ENCODE measurements around the gene USP20.

Gene USP20

DNA sequence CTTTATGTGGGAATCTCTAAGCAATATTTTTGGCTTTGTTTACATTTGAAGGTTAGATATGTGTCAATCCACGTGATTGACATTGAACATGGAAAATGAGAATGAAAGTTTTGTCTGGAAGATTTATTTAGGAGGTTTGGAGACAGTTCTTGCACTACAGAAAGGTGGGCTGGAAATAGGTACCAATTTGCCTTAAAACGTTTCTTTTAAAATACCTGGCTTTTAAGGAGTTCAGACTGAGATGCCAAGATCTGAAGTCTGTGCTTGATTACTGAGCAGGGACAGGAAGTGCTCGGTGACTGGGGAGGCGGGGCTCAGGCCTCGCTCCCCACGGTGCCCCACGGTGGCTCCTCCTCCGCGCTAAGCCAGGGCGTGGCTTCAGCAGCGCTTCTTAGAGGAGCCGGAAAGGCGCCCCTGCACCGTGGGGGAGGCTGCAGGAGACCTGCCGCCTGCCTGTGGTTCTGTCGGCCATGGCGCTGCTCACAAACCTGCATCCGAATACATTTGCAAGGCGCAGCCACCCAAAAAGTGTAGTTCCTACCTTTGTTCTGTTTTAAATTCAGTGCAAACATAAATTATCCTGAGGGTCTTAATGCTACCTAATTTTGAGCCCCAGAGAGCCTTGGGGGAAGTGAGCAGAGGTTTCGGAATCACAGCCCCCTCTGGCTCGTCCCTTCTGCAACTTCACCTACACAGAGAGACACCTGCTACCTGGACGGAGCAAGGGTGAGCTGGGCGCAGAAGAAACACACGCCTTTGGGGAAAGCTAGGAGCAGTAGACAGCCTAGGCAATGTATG lies 49.2 kb downstream of the USP20 start:
- ChIA-PET POLR2A (interaction anchor here (0.8 to 1.7 kb wide), 7 partner anchors 21 to 169 kb away, joined by 3 to 6 read pairs (median 4); partner anchors contain the start of gene GPR107), CTCF (interaction anchor here (0.7 to 3.2 kb wide), 26 partner anchors 10 to 222 kb away, joined by 3 to 22 read pairs (median 4); partner anchors contain the start of gene GPR107)
- no peaks in the 10 kb centered on the region for H3K9me3 ChIP-seq (ENCODE audit: control extremely low read depth in 1 of 5, control insufficient read depth in 4 of 5, insufficient read depth in 2 of 5, low read depth in 1 of 5, low read length in 4 of 5)
- H3K36me3 ChIP-seq (ENCODE audit: control insufficient read depth in 4 of 4, insufficient read depth in 4 of 4, low read length in 3 of 4), result peaks cover 3 to 38% (median 10%) of the 10 kb centered on the region in 4 experiments
- peak overlapping the region; percentile 59 to 88 for H3K27ac ChIP-seq (ENCODE audit: insufficient read depth in 1 of 2, low read depth in 1 of 2, low read length in 2 of 2, poor library complexity in 1 of 2, severe bottlenecking in 2 of 2)
- no peaks in the 10 kb centered on the region for H3K27me3 ChIP-seq (replicated peaks in 2 of 5; ENCODE audit: control insufficient read depth in 4 of 5, insufficient read depth in 5 of 5, low read length in 4 of 5)
- peak; percentile 92 to 96 (median 96) for DNase-seq
- peaks cover 27 to 72% (median 58%) of the 10 kb centered on the region in 4 experiments for H3K4me1 ChIP-seq (ENCODE audit: control extremely low read depth in 1 of 4, control insufficient read depth in 4 of 4, insufficient read depth in 4 of 4, low read length in 3 of 4)
- under 1% methylated on average over 19 of the region's 24 CpGs for WGBS (ENCODE audit: insufficient coverage)
- peak overlapping the region; percentile 38 to 85 (median 71) for H3K4me3 ChIP-seq (ENCODE audit: control insufficient read depth in 1 of 7, extremely low read depth in 1 of 7, insufficient read depth in 4 of 7, low read depth in 2 of 7, low read length in 6 of 7)

DNA sequence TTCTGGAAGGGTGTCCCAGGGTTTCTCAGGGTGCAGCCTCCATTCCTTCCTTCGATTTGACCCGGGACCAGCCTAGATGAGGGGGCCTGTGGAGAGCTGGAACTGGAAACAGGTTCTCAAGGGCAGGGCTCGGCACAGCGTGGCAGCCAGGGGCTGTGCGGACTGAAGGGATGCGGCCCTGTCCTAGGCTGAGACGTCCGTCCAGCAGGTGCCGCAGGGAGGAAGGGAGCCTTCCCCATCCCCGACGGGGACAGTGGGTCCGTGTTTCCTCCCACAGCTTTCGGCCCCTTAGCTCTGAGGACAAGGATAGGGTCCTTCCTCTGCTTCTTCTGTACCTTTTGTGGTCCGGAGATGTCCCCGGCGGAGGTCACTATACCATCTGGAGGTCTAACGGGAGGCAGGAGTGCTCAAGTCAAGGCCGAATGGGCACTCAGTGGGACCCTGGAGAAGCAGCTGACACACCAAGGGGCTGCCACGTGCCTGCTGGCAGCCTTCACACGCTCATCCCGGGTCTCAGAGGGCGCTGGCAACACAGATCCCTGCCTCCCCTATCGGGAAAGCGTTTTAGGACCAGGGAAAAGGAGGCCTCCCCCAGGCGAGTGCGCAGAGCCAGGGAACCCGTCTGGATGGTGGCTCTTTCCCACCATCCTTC lies 49.9 kb downstream of the USP20 start:
- peak in 2 of 3 donors; percentile 34 to 42 for DNase-seq

GRCh38 chr9:129885670-129886106 lies 50.4 kb downstream of the USP20 start:
- peak overlapping the region; percentile 38 to 85 (median 71) for H3K4me3 ChIP-seq (ENCODE audit: control insufficient read depth in 1 of 7, extremely low read depth in 1 of 7, insufficient read depth in 4 of 7, low read depth in 2 of 7, low read length in 6 of 7)
- 0% methylated on average over 20 of the region's 27 CpGs for WGBS (ENCODE audit: insufficient coverage)
- ChIA-PET CTCF (interaction anchor here (0.7 to 3.2 kb wide), 26 partner anchors 9 to 221 kb away, joined by 3 to 22 read pairs (median 4); partner anchors contain the start of gene GPR107), POLR2A (interaction anchor here (0.6 to 1.7 kb wide), 11 partner anchors 22 to 168 kb away, joined by 3 to 9 read pairs (median 4); partner anchors contain the start of gene GPR107)
- peaks cover 7 to 32% (median 13%) of the 10 kb centered on the region in 4 experiments for H3K36me3 ChIP-seq (ENCODE audit: control insufficient read depth in 4 of 4, insufficient read depth in 4 of 4, low read length in 3 of 4)
- H3K27ac ChIP-seq (ENCODE audit: insufficient read depth in 1 of 2, low read depth in 1 of 2, low read length in 2 of 2, poor library complexity in 1 of 2, severe bottlenecking in 2 of 2), result peak overlapping the region; percentile 59 to 88
- no peaks in the 10 kb centered on the region for H3K27me3 ChIP-seq (replicated peaks in 2 of 5; ENCODE audit: control insufficient read depth in 4 of 5, insufficient read depth in 5 of 5, low read length in 4 of 5)
- peaks cover 27 to 77% (median 70%) of the 10 kb centered on the region in 4 experiments for H3K4me1 ChIP-seq (ENCODE audit: control extremely low read depth in 1 of 4, control insufficient read depth in 4 of 4, insufficient read depth in 4 of 4, low read length in 3 of 4)
- peak; percentile 94 to 97 (median 96) for DNase-seq
- H3K9me3 ChIP-seq (ENCODE audit: control extremely low read depth in 1 of 5, control insufficient read depth in 4 of 5, insufficient read depth in 2 of 5, low read depth in 1 of 5, low read length in 4 of 5), result no peaks in the 10 kb centered on the region

More for the DNA sequence above, 49.9 kb downstream of the USP20 start:
- Histone ChIP-seq H3K27ac (ENCODE audit: insufficient read depth in 1 of 2, low read depth in 1 of 2, low read length in 2 of 2, poor library complexity in 1 of 2, severe bottlenecking in 2 of 2) (peak overlapping the region; percentile 59 to 88), H3K4me1 (ENCODE audit: control extremely low read depth in 1 of 4, control insufficient read depth in 4 of 4, insufficient read depth in 4 of 4, low read length in 3 of 4) (peaks cover 27 to 75% (median 65%) of the 10 kb centered on the region in 4 experiments), H3K27me3 (replicated peaks in 2 of 5; ENCODE audit: control insufficient read depth in 4 of 5, insufficient read depth in 5 of 5, low read length in 4 of 5) (no peaks in the 10 kb centered on the region), H3K36me3 (ENCODE audit: control insufficient read depth in 4 of 4, insufficient read depth in 4 of 4, low read length in 3 of 4) (peaks cover 7 to 38% (median 14%) of the 10 kb centered on the region in 4 experiments), H3K9me3 (ENCODE audit: control extremely low read depth in 1 of 5, control insufficient read depth in 4 of 5, insufficient read depth in 2 of 5, low read depth in 1 of 5, low read length in 4 of 5) (no peaks in the 10 kb centered on the region), H3K4me3 (ENCODE audit: control insufficient read depth in 1 of 7, extremely low read depth in 1 of 7, insufficient read depth in 4 of 7, low read depth in 2 of 7, low read length in 6 of 7) (peak overlapping the region; percentile 38 to 85 (median 71))
- CTCF ChIA-PET, result interaction anchor here (0.7 to 3.2 kb wide), 30 partner anchors 10 to 222 kb away, joined by 3 to 22 read pairs (median 4); partner anchors contain the start of gene GPR107
- POLR2A ChIA-PET, result interaction anchor here (0.6 to 1.7 kb wide), 11 partner anchors 22 to 168 kb away, joined by 3 to 6 read pairs (median 3); partner anchors contain the start of gene GPR107
- 2% methylated on average over 24 of the region's 27 CpGs for WGBS (ENCODE audit: insufficient coverage)

DNA sequence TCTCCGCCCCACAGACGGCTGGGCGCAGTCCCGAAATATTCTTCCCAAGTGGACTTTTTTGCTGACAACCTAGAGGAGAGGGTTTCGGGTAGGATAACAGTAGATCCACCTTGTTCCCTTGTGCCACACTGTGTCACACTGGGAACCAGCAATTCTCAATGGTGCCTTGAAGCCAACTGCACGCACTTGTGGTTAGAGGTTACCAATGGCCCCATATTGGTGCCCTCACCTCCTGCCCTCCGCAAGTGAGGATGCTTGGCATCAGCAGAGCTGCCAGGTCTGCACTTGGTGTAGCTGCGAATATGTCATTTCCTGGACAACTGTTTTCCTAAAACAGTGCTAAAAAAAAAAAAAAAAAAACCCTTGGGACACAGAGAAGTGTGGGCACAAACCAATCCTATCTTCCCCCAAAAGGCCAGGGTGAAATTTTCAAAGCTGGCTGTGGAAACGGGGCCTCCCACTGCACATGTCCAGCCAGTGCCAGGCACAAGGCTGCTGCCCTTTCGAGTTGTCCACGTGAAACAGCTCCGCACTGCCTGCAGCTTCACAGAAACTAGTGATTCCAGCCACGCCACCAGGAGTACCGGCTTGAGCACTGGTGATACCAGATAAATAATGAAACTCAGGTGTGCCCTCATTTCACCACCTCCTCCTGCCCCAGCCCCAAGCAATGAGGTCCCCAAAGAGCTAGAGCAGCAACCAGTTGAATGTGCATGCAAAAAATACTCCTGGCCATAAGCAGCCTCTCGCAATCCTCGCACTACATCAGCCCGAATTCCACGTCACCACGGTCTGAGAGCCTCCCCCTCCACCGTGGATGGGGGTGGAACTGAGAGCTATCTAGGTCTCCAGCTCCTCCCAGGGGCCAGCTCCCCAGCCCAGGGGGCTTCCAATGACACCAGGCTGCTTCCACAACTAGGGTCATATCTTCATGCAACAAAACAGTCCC lies 51.2 kb downstream of the USP20 start:
- Histone ChIP-seq H3K4me1 (ENCODE audit: control extremely low read depth in 1 of 4, control insufficient read depth in 4 of 4, insufficient read depth in 4 of 4, low read length in 3 of 4) (peaks cover 31 to 78% (median 78%) of the 10 kb centered on the region in 4 experiments), H3K27me3 (replicated peaks in 2 of 5; ENCODE audit: control insufficient read depth in 4 of 5, insufficient read depth in 5 of 5, low read length in 4 of 5) (no peaks in the 10 kb centered on the region), H3K27ac (ENCODE audit: insufficient read depth in 1 of 2, low read depth in 1 of 2, low read length in 2 of 2, poor library complexity in 1 of 2, severe bottlenecking in 2 of 2) (peak overlapping the region; percentile 59 to 88), H3K9me3 (ENCODE audit: control extremely low read depth in 1 of 5, control insufficient read depth in 4 of 5, insufficient read depth in 2 of 5, low read depth in 1 of 5, low read length in 4 of 5) (no peaks in the 10 kb centered on the region), H3K36me3 (ENCODE audit: control insufficient read depth in 4 of 4, insufficient read depth in 4 of 4, low read length in 3 of 4) (peaks cover 2 to 26% (median 11%) of the 10 kb centered on the region in 4 experiments), H3K4me3 (ENCODE audit: control insufficient read depth in 1 of 7, extremely low read depth in 1 of 7, insufficient read depth in 4 of 7, low read depth in 2 of 7, low read length in 6 of 7) (peak overlapping the region in 4 of 7 experiments; percentile 11 to 85 (median 66))
- ChIA-PET CTCF (interaction anchor here (0.7 to 3.2 kb wide), 16 partner anchors 8 to 1504 kb away, joined by 3 to 22 read pairs (median 4); no protein-coding TSS in a partner anchor), POLR2A (interaction anchor here (0.6 to 1.7 kb wide), 8 partner anchors 23 to 158 kb away, joined by 3 to 9 read pairs (median 3); no protein-coding TSS in a partner anchor)
- WGBS (ENCODE audit: insufficient coverage), result 50% methylated on average over 20 of the region's 20 CpGs
- peak; percentile 36 to 77 (median 68) for DNase-seq

DNA sequence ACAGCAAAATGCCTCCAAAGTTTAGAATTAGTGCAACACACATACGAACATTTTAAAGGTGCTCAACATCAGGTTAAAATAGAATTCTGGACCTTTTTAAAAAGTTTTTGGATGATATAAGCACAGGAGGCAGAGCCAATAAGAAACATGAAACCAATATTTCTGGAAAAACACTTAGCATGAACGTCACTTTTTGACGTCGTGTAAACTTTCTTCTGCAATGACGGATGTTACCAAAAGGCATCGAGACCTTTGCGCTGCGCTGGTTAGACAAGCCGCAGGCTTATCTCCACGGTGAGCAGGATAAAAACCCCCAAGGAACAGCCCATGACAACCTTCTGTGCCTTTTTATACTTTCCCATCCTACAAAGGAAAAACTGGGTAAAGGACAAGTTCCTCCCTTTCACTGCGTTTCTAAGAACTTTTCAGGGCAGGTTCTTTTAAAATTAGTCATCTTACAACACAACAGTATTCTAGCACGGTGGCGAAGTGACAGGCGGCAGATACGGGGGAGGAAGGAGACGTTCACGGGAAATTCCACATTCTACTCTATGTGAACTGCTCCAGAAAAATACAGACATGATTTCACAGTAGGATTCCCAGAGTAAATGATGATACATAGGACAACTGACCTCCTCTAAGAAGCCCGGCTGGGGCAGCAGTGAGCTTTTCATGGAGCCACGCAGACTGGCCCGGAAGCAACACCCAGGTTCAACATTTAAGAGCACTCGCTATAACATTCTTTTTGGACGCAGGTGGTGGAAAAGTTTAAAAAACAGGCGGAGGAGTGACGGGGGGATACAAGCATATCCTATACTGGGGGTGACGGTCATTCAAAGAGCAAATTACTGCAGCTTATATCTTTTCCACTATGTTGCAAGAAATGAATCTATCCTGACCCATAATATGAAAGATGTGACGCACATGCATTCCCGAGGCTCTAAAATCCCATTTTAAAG lies 52.4 kb downstream of the USP20 start:
- Histone ChIP-seq H3K4me1 (ENCODE audit: control extremely low read depth in 1 of 4, control insufficient read depth in 4 of 4, insufficient read depth in 4 of 4, low read length in 3 of 4) (peaks cover 31 to 89% (median 79%) of the 10 kb centered on the region in 4 experiments), H3K27me3 (replicated peaks in 2 of 5; ENCODE audit: control insufficient read depth in 4 of 5, insufficient read depth in 5 of 5, low read length in 4 of 5) (no peaks in the 10 kb centered on the region), H3K36me3 (ENCODE audit: control insufficient read depth in 4 of 4, insufficient read depth in 4 of 4, low read length in 3 of 4) (peaks cover 0 to 17% (median 12%) of the 10 kb centered on the region in 4 experiments), H3K27ac (ENCODE audit: insufficient read depth in 1 of 2, low read depth in 1 of 2, low read length in 2 of 2, poor library complexity in 1 of 2, severe bottlenecking in 2 of 2) (peak overlapping the region; percentile 51 to 88), H3K9me3 (ENCODE audit: control extremely low read depth in 1 of 5, control insufficient read depth in 4 of 5, insufficient read depth in 2 of 5, low read depth in 1 of 5, low read length in 4 of 5) (no peaks in the 10 kb centered on the region), H3K4me3 (ENCODE audit: control insufficient read depth in 1 of 7, extremely low read depth in 1 of 7, insufficient read depth in 4 of 7, low read depth in 2 of 7, low read length in 6 of 7) (peak overlapping the region in 5 of 7 experiments; percentile 25 to 57 (median 55))
- ChIA-PET CTCF (interaction anchor here (0.8 to 3.2 kb wide), 12 partner anchors 10 to 212 kb away, joined by 3 to 22 read pairs (median 4); no protein-coding TSS in a partner anchor), POLR2A (interaction anchor here (0.6 to 1.6 kb wide), 7 partner anchors 24 to 157 kb away, joined by 3 to 9 read pairs (median 3); partner anchors contain the start of gene FNBP1)
- peak in 2 of 3 donors; percentile 64 to 67 for DNase-seq
- WGBS (ENCODE audit: insufficient coverage), result 48% methylated on average over 15 of the region's 27 CpGs
